HG03469 (cell line): ENCODE data around the gene SOWAHD.
A peak's percentile ranks its signal among the peaks of the same experiment; 100 is the strongest.
"Not testable (repeated sequence)": the region's sequence is repeated elsewhere in the genome, so short reads cannot be mapped to it uniquely, and the experiment has no call there.

Source experiments
- ATAC-seq: cut with Tn5 transposase; IDR thresholded peaks from one replicate; pipeline ENCODE4 v1.9.1; 2021; ENCODE audit warnings: mild to moderate bottlenecking, moderate library complexity, moderate number of reproducible peaks; ENCODE audit not compliant: unreplicated experiment

Gene SOWAHD

GRCh38 chrX:119757979-119758730 lies at the start of gene SOWAHD:
SOWAHD (plus strand) TSS chrX:119758588; CDS start chrX:119758668, 80 bp downstream.
- no peak for ATAC-seq

- no peak for ATAC-seq
Measured at GRCh38 chrX:119708936-119709335, 49.5 kb upstream of the SOWAHD start.

- ATAC-seq = no peak
Measured at GRCh38 chrX:119709630-119710029, 48.8 kb upstream of the SOWAHD start.

GRCh38 chrX:119721487-119721886 lies 36.9 kb upstream of the SOWAHD start:
- ATAC-seq = no peak

- ATAC-seq = no peak
Measured at GRCh38 chrX:119721926-119722325, 36.5 kb upstream of the SOWAHD start.

- ATAC-seq = no peak
Measured at GRCh38 chrX:119726900-119727555, 31.4 kb upstream of the SOWAHD start.

- ATAC-seq = no peak
Measured at GRCh38 chrX:119728487-119728886, 29.9 kb upstream of the SOWAHD start.

GRCh38 chrX:119729408-119730201 lies 28.8 kb upstream of the SOWAHD start:
- ATAC-seq = no peak

- no peak for ATAC-seq
Measured at GRCh38 chrX:119734897-119735339, 23.5 kb upstream of the SOWAHD start.

- ATAC-seq = no peak
Measured at GRCh38 chrX:119735467-119735866, 22.9 kb upstream of the SOWAHD start.

- no peak for ATAC-seq
Measured at GRCh38 chrX:119736206-119736764, 22.1 kb upstream of the SOWAHD start.

GRCh38 chrX:119738742-119739141 lies 19.6 kb upstream of the SOWAHD start:
- ATAC-seq = no peak

GRCh38 chrX:119745283-119745848 lies 13.0 kb upstream of the SOWAHD start:
- ATAC-seq = no peak

GRCh38 chrX:119750131-119750530 lies 8.3 kb upstream of the SOWAHD start:
- not testable (repeated sequence) for ATAC-seq

GRCh38 chrX:119750751-119751150 lies 7.6 kb upstream of the SOWAHD start:
- ATAC-seq = not testable (repeated sequence)

GRCh38 chrX:119753001-119753400 lies 5.4 kb upstream of the SOWAHD start:
- no peak for ATAC-seq

GRCh38 chrX:119753639-119754257 lies 4.6 kb upstream of the SOWAHD start:
- ATAC-seq = no peak

GRCh38 chrX:119755981-119756533 lies 2.3 kb upstream of the SOWAHD start:
- ATAC-seq = peak; percentile 56

GRCh38 chrX:119756926-119757635 lies 1.3 kb upstream of the SOWAHD start:
- no peak for ATAC-seq

- ATAC-seq = no peak
Measured at GRCh38 chrX:119757646-119757978, 776 bp upstream of the SOWAHD start.
